CD4-positive, CD25-positive, alpha-beta regulatory T cell (primary cell): ENCODE measurements around the gene RNU7-1. TPM values are rescaled to one million over a fixed set of nuclear protein-coding genes. Genes with fewer than 3 reads are reported as not detected.
A peak's percentile ranks its signal among the peaks of the same experiment; 100 is the strongest.

ENCODE experiments used
- ATAC-seq, 2 donors: fragments of 150-1000 bp; cut with Tn5 transposase; one replicate each; pipeline ENCODE4 v1.10.0; 2021; ENCODE audit warnings: low read depth in 2 of 2, moderate number of reproducible peaks in 2 of 2, moderate library complexity in 1 of 2
- DNase-seq, 3 donors: peaks; one replicate each; pipeline versions ENCODE4 v3.0.0 to v3.0.0-alpha.2; 2012 to 2022; ENCODE audit warnings: mixed read lengths in 1 of 3
- H3K27ac ChIP-seq: one replicate; pipeline ENCODE4 v1.7.0; 2013; ENCODE audit warnings: mild to moderate bottlenecking, low read length; ENCODE audit not compliant: insufficient read depth, poor library complexity, severe bottlenecking
- H3K27me3 ChIP-seq: one replicate; pipeline ENCODE4 v1.7.0; 2013; ENCODE audit warnings: low read length; ENCODE audit not compliant: control insufficient read depth, insufficient read depth
- H3K36me3 ChIP-seq: one replicate; pipeline ENCODE4 v1.7.0; 2013; ENCODE audit warnings: mild to moderate bottlenecking, low read length, moderate library complexity; ENCODE audit not compliant: control insufficient read depth, insufficient read depth
- H3K4me1 ChIP-seq: 2 replicates; pipeline ENCODE4 v1.7.0; 2013; ENCODE audit warnings: mild to moderate bottlenecking, low read length; ENCODE audit not compliant: insufficient read depth, control insufficient read depth, poor library complexity, severe bottlenecking
- H3K4me3 ChIP-seq: one replicate; pipeline ENCODE4 v1.7.0; 2013; ENCODE audit warnings: low read depth, mild to moderate bottlenecking, low read length, moderate library complexity
- H3K9me3 ChIP-seq, 2 experiments: 1 replicate in 1 of 2; 2 replicates in 1 of 2; pipeline ENCODE4 v1.7.0; 2013; ENCODE audit warnings: low read length in 2 of 2, mild to moderate bottlenecking in 1 of 2, moderate library complexity in 1 of 2; ENCODE audit not compliant: control insufficient read depth in 2 of 2
- H3K27ac Mint-ChIP-seq, 3 donors: one replicate each; pipeline ENCODE4 v1.8.0; 2020 to 2022; ENCODE audit warnings: mild to moderate bottlenecking in 3 of 3, mixed read lengths in 3 of 3, moderate library complexity in 2 of 3
- H3K27me3 Mint-ChIP-seq: one replicate; pipeline ENCODE4 v1.8.0; 2022; ENCODE audit warnings: mild to moderate bottlenecking, mixed read lengths
- H3K36me3 Mint-ChIP-seq: one replicate; pipeline ENCODE4 v1.8.0; 2020; ENCODE audit warnings: mixed read lengths
- H3K4me1 Mint-ChIP-seq, 4 donors: one replicate each; pipeline ENCODE4 v1.8.0; 2020 to 2022; ENCODE audit warnings: mixed read lengths in 4 of 4, mild to moderate bottlenecking in 1 of 4
- H3K4me3 Mint-ChIP-seq, 4 donors: one replicate each; pipeline ENCODE4 v1.8.0; 2020 to 2022; ENCODE audit warnings: mild to moderate bottlenecking in 4 of 4, mixed read lengths in 4 of 4, moderate library complexity in 3 of 4
- H3K9me3 Mint-ChIP-seq, 7 donors: one replicate each; pipeline ENCODE4 v1.8.0; 2020 to 2022; ENCODE audit warnings: mixed read lengths in 7 of 7, mild to moderate bottlenecking in 3 of 7, moderate library complexity in 2 of 7
- polyA plus RNA-seq, 4 donors: library from polyadenylated mRNA; unstranded; fragments of 300-500 nt; fragmentation: Illumina TruSeq; gene quantifications; one replicate each; pipeline ENCODE4 v1.2.3, GENCODE V29; 2021
- total RNA-seq: library from RNA; stranded (reverse); gene quantifications from one replicate; pipeline ENCODE4 v1.2.3, GENCODE V29; 2022

Gene RNU7-1
- total and polyA plus RNA-seq, 5 donors from 2014 or later: not detected

DNA sequence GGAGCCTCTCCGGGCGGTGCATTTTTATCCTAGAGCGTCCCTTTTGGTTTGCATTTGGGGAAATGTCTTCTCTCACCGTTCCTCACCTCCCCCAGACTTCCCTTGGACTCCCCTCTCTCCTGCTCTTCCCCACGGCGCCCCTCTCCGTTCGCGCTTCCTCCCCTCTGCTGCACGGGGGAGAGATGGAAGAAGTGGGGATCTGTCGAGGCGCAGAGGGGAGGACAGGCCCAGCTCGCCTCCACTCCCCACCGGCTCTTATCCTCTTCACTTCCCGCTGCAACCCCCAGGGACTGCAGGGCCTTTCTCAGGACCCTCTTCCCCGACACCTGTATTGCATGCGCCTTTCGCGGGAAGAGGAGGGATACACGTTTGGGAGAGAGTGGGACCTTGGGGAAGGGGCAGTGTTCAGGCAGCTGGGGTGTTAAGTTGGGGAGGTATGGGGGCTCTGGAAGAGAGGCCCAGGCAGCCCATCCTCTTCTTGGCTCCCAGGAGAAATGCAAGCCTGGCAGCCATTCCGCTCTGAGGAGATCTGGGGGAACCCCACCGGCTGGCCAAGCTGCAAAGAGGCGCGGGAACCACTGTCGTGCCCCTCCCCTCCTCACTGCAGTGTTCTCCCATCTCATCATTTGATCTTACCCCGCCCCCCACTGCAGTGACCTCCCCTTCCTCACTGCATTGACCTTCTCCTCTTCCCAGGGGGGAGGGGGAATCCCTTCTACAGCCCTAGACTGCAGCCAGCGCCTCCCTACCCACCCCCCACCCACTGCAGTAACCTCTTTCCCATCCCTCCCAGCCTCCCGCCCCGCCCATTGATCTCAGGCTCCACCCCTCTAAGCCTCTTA, 28.4 kb upstream of the RNU7-1 start:
- H3K27me3 ChIP-seq: no peaks in the 10 kb centered on the region
- peaks cover 21% of the 10 kb centered on the region for H3K36me3 ChIP-seq
- peak overlapping the region; percentile 82 to 97 (median 96) for H3K27ac Mint-ChIP-seq
- no peaks in the 10 kb centered on the region for H3K9me3 Mint-ChIP-seq
- ATAC-seq: no peak
- H3K4me3 Mint-ChIP-seq: peak overlapping the region; percentile 89 to 99 (median 94)
- peaks cover 0 to 48% (median 26%) of the 10 kb centered on the region in 4 donors for H3K4me1 Mint-ChIP-seq
- H3K27ac ChIP-seq: peak overlapping the region; percentile 81
- peaks cover 20% of the 10 kb centered on the region for H3K36me3 Mint-ChIP-seq
- H3K9me3 ChIP-seq: no peaks in the 10 kb centered on the region
- H3K4me1 ChIP-seq: peaks cover 28% of the 10 kb centered on the region
- H3K4me3 ChIP-seq: peak overlapping the region; percentile 68
- DNase-seq: peak in 1 of 3 donors; percentile 23
- H3K27me3 Mint-ChIP-seq: no peaks in the 10 kb centered on the region

GRCh38 chr12:6915789-6916285, 27.8 kb upstream of the RNU7-1 start:
- Mint-ChIP-seq H3K4me1 (peaks cover 0 to 48% (median 26%) of the 10 kb centered on the region in 4 donors), H3K36me3 (peaks cover 20% of the 10 kb centered on the region), H3K27me3 (no peaks in the 10 kb centered on the region), H3K9me3 (no peaks in the 10 kb centered on the region), H3K4me3 (peak overlapping the region; percentile 76 to 99 (median 88)), H3K27ac (peak overlapping the region in 2 of 3 donors; percentile 14 to 86)
- H3K4me1 ChIP-seq: peaks cover 28% of the 10 kb centered on the region
- H3K36me3 ChIP-seq: peaks cover 21% of the 10 kb centered on the region
- H3K27ac ChIP-seq: peak overlapping the region; percentile 81
- no peaks in the 10 kb centered on the region for H3K9me3 ChIP-seq
- no peak overlapping the region for H3K4me3 ChIP-seq
- DNase-seq: no peak
- ATAC-seq: no peak
- no peaks in the 10 kb centered on the region for H3K27me3 ChIP-seq

DNA sequence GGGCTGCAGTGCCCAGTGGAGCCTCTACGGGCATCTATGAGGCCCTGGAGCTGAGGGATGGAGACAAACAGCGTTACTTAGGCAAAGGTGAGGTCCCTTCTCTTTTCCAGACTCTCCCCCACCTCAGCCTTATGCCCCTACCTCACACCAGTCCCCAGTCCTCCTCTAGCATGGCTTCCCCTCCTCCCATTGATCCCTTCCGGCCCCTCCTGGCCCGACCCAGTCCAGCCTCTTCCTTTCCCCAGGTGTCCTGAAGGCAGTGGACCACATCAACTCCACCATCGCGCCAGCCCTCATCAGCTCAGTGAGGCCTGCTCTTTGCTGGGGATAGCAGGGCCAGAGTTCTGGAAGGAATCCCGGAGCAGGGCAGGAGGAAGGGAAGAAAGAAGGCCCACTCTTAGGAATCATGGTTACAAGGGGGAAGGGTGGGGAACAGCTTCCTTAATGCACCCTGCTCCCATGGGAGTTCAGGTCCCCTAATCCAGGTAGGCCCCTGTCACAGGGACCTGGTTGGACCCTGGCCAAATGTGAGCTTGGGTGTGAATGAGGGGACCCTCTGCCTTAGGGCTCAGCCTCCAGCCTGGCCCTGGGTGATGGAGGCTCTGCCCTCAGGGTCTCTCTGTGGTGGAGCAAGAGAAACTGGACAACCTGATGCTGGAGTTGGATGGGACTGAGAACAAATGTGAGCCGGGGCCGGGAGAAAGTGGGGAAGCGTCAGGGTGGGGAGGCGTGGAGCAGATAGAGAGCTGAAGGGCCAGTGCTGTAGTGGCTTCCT, 27.0 kb upstream of the RNU7-1 start:
- H3K4me3 ChIP-seq: no peak overlapping the region
- ATAC-seq (no peak), DNase-seq (no peak)
- H3K9me3 Mint-ChIP-seq: no peaks in the 10 kb centered on the region
- no peaks in the 10 kb centered on the region for H3K27me3 ChIP-seq
- peak overlapping the region; percentile 76 to 99 (median 88) for H3K4me3 Mint-ChIP-seq
- H3K27ac ChIP-seq: peak overlapping the region; percentile 8
- H3K36me3 ChIP-seq: peaks cover 28% of the 10 kb centered on the region
- H3K4me1 Mint-ChIP-seq: peaks cover 0 to 48% (median 26%) of the 10 kb centered on the region in 4 donors
- peak overlapping the region in 2 of 3 donors; percentile 79 to 86 for H3K27ac Mint-ChIP-seq
- no peaks in the 10 kb centered on the region for H3K9me3 ChIP-seq
- H3K36me3 Mint-ChIP-seq: peaks cover 20% of the 10 kb centered on the region
- H3K4me1 ChIP-seq: peaks cover 28% of the 10 kb centered on the region
- no peaks in the 10 kb centered on the region for H3K27me3 Mint-ChIP-seq

DNA sequence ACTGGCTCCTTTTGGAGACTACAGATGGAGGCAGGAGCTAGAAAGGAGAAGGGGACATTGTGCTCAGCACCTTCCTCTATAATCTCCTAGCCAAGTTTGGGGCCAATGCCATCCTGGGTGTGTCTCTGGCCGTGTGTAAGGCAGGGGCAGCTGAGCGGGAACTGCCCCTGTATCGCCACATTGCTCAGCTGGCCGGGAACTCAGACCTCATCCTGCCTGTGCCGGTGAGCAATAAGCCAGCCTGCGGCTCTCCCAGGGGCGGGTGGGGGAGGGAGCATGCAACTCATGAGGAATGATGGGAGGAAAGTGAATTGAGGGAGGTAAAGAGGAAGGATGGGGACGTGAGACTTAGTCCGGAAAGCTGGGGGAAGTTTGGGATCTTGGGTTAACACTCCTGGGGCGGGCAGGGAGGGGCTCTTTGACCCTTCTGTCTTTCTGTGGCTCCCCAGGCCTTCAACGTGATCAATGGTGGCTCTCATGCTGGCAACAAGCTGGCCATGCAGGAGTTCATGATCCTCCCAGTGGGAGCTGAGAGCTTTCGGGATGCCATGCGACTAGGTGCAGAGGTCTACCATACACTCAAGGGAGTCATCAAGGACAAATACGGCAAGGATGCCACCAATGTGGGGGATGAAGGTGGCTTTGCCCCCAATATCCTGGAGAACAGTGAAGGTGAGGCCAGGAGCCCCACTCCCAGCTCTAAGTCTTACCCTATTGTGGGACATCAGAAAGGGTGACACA, 26.0 kb upstream of the RNU7-1 start:
- Mint-ChIP-seq H3K4me1 (peaks cover 0 to 51% (median 26%) of the 10 kb centered on the region in 4 donors), H3K27me3 (no peaks in the 10 kb centered on the region), H3K36me3 (peaks cover 23% of the 10 kb centered on the region), H3K4me3 (peak overlapping the region in 3 of 4 donors; percentile 11 to 84 (median 15)), H3K27ac (peak overlapping the region in 1 of 3 donors; percentile 79), H3K9me3 (no peaks in the 10 kb centered on the region)
- DNase-seq (no peak), ATAC-seq (no peak)
- H3K36me3 ChIP-seq: peaks cover 30% of the 10 kb centered on the region
- H3K27ac ChIP-seq: no peak overlapping the region
- no peak overlapping the region for H3K4me3 ChIP-seq
- no peaks in the 10 kb centered on the region for H3K9me3 ChIP-seq
- peaks cover 28% of the 10 kb centered on the region for H3K4me1 ChIP-seq
- H3K27me3 ChIP-seq: no peaks in the 10 kb centered on the region

- H3K4me1 Mint-ChIP-seq: peaks cover 0 to 47% (median 25%) of the 10 kb centered on the region in 4 donors
- peaks cover 21% of the 10 kb centered on the region for H3K4me1 ChIP-seq
- no peaks in the 10 kb centered on the region for H3K27me3 ChIP-seq
- no peak for DNase-seq
- no peak for ATAC-seq
- H3K27ac Mint-ChIP-seq: peak overlapping the region in 2 of 3 donors; percentile 43 to 71
- H3K9me3 ChIP-seq: no peaks in the 10 kb centered on the region
- H3K27ac ChIP-seq: no peak overlapping the region
- H3K36me3 ChIP-seq: peaks cover 30% of the 10 kb centered on the region
- no peaks in the 10 kb centered on the region for H3K9me3 Mint-ChIP-seq
- H3K36me3 Mint-ChIP-seq: peaks cover 23% of the 10 kb centered on the region
- peak overlapping the region in 1 of 4 donors; percentile 89 for H3K4me3 Mint-ChIP-seq
- H3K4me3 ChIP-seq: no peak overlapping the region
- H3K27me3 Mint-ChIP-seq: no peaks in the 10 kb centered on the region
These were observed 24.0 kb upstream of the RNU7-1 start for GRCh38 chr12:6919588-6919987.

DNA sequence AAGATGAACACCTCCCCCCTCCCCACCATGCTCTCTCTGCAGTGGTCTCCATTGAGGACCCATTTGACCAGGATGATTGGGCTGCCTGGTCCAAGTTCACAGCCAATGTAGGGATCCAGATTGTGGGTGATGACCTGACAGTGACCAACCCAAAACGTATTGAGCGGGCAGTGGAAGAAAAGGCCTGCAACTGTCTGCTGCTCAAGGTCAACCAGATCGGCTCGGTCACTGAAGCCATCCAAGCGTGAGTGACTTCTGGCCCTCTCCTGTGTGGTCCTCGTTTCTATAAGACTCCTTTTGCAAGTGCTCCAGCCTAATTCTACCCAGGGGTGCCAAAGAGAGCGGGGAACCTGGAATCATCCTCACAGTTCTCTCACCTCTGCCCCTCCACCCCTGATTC, 22.1 kb upstream of the RNU7-1 start:
- H3K36me3 ChIP-seq: peaks cover 27% of the 10 kb centered on the region
- H3K4me3 Mint-ChIP-seq: peak overlapping the region in 1 of 4 donors; percentile 54
- peaks cover 23% of the 10 kb centered on the region for H3K36me3 Mint-ChIP-seq
- DNase-seq (no peak), ATAC-seq (no peak)
- peaks cover 0 to 32% (median 18%) of the 10 kb centered on the region in 4 donors for H3K4me1 Mint-ChIP-seq
- H3K9me3 ChIP-seq: no peaks in the 10 kb centered on the region
- peaks cover 9% of the 10 kb centered on the region for H3K4me1 ChIP-seq
- no peaks in the 10 kb centered on the region for H3K27me3 ChIP-seq
- H3K4me3 ChIP-seq: no peak overlapping the region
- H3K27me3 Mint-ChIP-seq: no peaks in the 10 kb centered on the region
- no peak overlapping the region for H3K27ac Mint-ChIP-seq
- H3K27ac ChIP-seq: no peak overlapping the region
- H3K9me3 Mint-ChIP-seq: no peaks in the 10 kb centered on the region
